HEK293 (cell line): Measurements from ENCODE around the gene CDX2.

Experiments used
- CTCF ChIA-PET: fragments of 350-600 bp; formaldehyde crosslinking; extraction: SDS; loops from one replicate; lab custom pipeline; 2021; ENCODE audit warnings: antibody characterized with exemption; lab: Yijun Ruan, JAX
- POLR2A ChIA-PET: fragments of 300-600 bp; formaldehyde crosslinking; extraction: SDS; loops from one replicate; lab custom pipeline; 2020; ENCODE audit warnings: antibody characterized with exemption, inconsistent platforms; lab: Yijun Ruan, JAX
- H3K27ac ChIP-seq: fragments of 200-500 bp; sonication (Bioruptor generic); 2 replicates; pipeline ENCODE4 v1.5.1; 2014; ENCODE audit warnings: low read depth, low read length, control low read depth, inconsistent platforms; ENCODE audit errors: extremely low read depth
- H3K36me3 ChIP-seq, 2 experiments: fragments of 200-500 bp in 1 of 2; sonication (Bioruptor generic) in 1 of 2; 1 replicate in 1 of 2; 2 replicates in 1 of 2; pipeline ENCODE4 v1.5.1; 2014 to 2017; ENCODE audit warnings: inconsistent platforms in 2 of 2, low read length in 2 of 2; ENCODE audit not compliant: control insufficient read depth in 2 of 2, insufficient read depth in 1 of 2
- H3K4me1 ChIP-seq: fragments of 200-500 bp; sonication (Bioruptor generic); 2 replicates; pipeline ENCODE4 v1.5.1; 2014; ENCODE audit warnings: mild to moderate bottlenecking, low read length, inconsistent platforms; ENCODE audit not compliant: control insufficient read depth, insufficient read depth
- H3K4me3 ChIP-seq: 2 replicates; pipeline ENCODE4 v1.5.1; 2011; ENCODE audit warnings: low read depth, mild to moderate bottlenecking, control low read depth, low read length, moderate library complexity
- H3K9me3 ChIP-seq: fragments of 200-500 bp; sonication (Bioruptor generic); 2 replicates; pipeline ENCODE4 v1.5.1; 2014; ENCODE audit warnings: low read depth, low read length, inconsistent platforms; ENCODE audit not compliant: control insufficient read depth, insufficient read depth
- IKZF3 ChIP-seq: fragments of 450-650 bp; IDR thresholded peaks from 2 replicates; pipeline ENCODE4 v1.5.0; 2018; ENCODE audit warnings: missing biosample characterization, mild to moderate bottlenecking, missing genetic modification characterization, moderate library complexity
- KLF1 ChIP-seq: fragments of 450-650 bp; formaldehyde crosslinking; IDR thresholded peaks from 2 replicates; pipeline ENCODE4 v1.5.1; 2016; ENCODE audit warnings: missing biosample characterization, missing genetic modification characterization
- ZBTB17 ChIP-seq: fragments of 450-650 bp; formaldehyde crosslinking; IDR thresholded peaks from 2 replicates; pipeline ENCODE4 v1.5.1; 2016; ENCODE audit warnings: missing biosample characterization, missing genetic modification characterization
- ZFP69B ChIP-seq: fragments of 450-650 bp; formaldehyde crosslinking; IDR thresholded peaks from 2 replicates; pipeline ENCODE4 v1.5.1; 2016; ENCODE audit warnings: missing biosample characterization, missing genetic modification characterization
- ZIC2 ChIP-seq: fragments of 450-650 bp; formaldehyde crosslinking; IDR thresholded peaks from 2 replicates; pipeline ENCODE4 v1.5.1; 2016; ENCODE audit warnings: missing biosample characterization, missing genetic modification characterization
- ZNF157 ChIP-seq: fragments of 450-650 bp; formaldehyde crosslinking; IDR thresholded peaks from 2 replicates; pipeline ENCODE4 v1.5.1; 2016; ENCODE audit warnings: missing biosample characterization, missing genetic modification characterization
- ZNF184 ChIP-seq: fragments of 450-650 bp; IDR thresholded peaks from 2 replicates; pipeline ENCODE4 v1.5.1; 2018; ENCODE audit warnings: missing biosample characterization, mild to moderate bottlenecking, missing genetic modification characterization
- ZNF19 ChIP-seq: fragments of 450-650 bp; formaldehyde crosslinking; IDR thresholded peaks from 2 replicates; pipeline ENCODE4; 2016; ENCODE audit warnings: missing biosample characterization, missing genetic modification characterization, low read depth
- ZNF335 ChIP-seq: fragments of 450-650 bp; formaldehyde crosslinking; conservative IDR thresholded peaks from 2 replicates; pipeline ENCODE4 v1.5.1; 2016; ENCODE audit warnings: missing biosample characterization, missing genetic modification characterization
- ZNF416 ChIP-seq: fragments of 450-650 bp; formaldehyde crosslinking; IDR thresholded peaks from 2 replicates; pipeline ENCODE4 v1.5.1; 2016; ENCODE audit warnings: missing biosample characterization, missing genetic modification characterization
- ZNF518A ChIP-seq: fragments of 450-650 bp; formaldehyde crosslinking; conservative IDR thresholded peaks from 2 replicates; pipeline ENCODE4 v1.5.1; 2016; ENCODE audit warnings: low read depth, missing biosample characterization, missing genetic modification characterization
- ZNF571 ChIP-seq: fragments of 450-650 bp; formaldehyde crosslinking; IDR thresholded peaks from 2 replicates; pipeline ENCODE4 v1.5.0; 2017; ENCODE audit warnings: missing biosample characterization, missing genetic modification characterization
- ZNF692 ChIP-seq: fragments of 450-650 bp; formaldehyde crosslinking; IDR thresholded peaks from 2 replicates; pipeline ENCODE4 v1.5.1; 2016; ENCODE audit warnings: missing biosample characterization, missing genetic modification characterization
- ZNF792 ChIP-seq: fragments of 450-650 bp; formaldehyde crosslinking; IDR thresholded peaks from 2 replicates; pipeline ENCODE4 v1.5.1; 2016; ENCODE audit warnings: missing biosample characterization, missing genetic modification characterization
- ZNF830 ChIP-seq: fragments of 450-650 bp; IDR thresholded peaks from 2 replicates; pipeline ENCODE4 v1.5.0; 2018; ENCODE audit warnings: missing biosample characterization, missing genetic modification characterization, low read depth, mild to moderate bottlenecking, moderate library complexity
- ZNF843 ChIP-seq: fragments of 450-650 bp; formaldehyde crosslinking; IDR thresholded peaks from 2 replicates; pipeline ENCODE4 v1.5.1; 2016; ENCODE audit warnings: missing biosample characterization, missing genetic modification characterization
- ZSCAN5A ChIP-seq: fragments of 450-650 bp; formaldehyde crosslinking; IDR thresholded peaks from 2 replicates; pipeline ENCODE4 v1.5.1; 2016; ENCODE audit warnings: missing biosample characterization, missing genetic modification characterization
- TF ChIP-seq, protein P1 (sequence below): fragments of 450-650 bp; formaldehyde crosslinking; IDR thresholded peaks from 2 replicates; pipeline ENCODE4 v1.5.1; 2016; ENCODE audit warnings: missing biosample characterization, missing genetic modification characterization

CDX2 gene

DNA sequence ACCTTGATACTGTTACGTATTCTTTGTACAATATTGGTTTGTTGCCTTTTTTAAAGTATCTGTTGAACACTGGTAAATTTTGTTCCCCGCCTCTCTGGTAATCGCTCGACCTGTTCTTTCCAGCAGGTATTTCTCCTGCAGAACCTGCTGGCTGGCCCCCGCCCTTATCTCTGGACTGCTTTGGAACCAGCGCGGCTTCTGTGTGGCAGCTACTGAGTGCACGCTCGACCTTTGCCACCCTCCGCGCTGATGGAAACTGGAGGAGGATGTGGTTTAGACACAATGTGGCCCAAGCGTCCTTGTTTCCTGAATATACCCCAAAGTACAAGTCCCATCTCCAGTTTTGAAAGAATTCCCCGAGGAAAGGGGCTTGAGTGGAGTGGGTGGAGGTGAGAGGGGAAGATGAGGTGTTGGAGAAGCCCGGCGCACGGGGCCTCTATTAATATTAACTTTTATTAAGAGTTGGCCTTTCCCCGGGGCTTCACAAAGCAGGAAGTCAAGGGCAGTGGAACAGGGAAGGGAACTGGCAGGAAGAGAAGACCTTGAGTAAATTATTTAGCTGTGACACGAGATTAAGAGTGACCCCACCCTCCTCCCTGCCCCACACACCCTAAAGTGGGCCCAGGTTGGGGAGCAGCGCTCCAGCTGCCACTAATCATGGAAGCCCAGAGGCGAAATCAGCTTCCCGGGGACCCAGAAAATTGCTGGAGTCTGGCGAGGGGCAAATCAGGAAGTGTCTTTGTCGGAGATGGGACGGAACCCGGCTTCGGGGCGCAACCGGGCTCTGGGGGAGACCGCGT lies 16.0 kb downstream of the CDX2 start:
- POLR2A ChIA-PET = interaction anchor here (0.6 to 1.2 kb wide), 4 partner anchors 84 to 506 kb away, joined by 3 to 5 read pairs (median 4); no protein-coding TSS in a partner anchor
- CTCF ChIA-PET = interaction anchor here (0.6 to 13.6 kb wide), 26 partner anchors 11 to 968 kb away, joined by 3 to 206 read pairs (median 4); no protein-coding TSS in a partner anchor
- Histone ChIP-seq H3K4me1 (no peaks in the 10 kb centered on the region; the same call in 1 of the 2 replicates), H3K27ac (peak overlapping the region; percentile 46; the same call in 1 of the 2 replicates)
- TF ChIP-seq ZNF335 (no peak), ZSCAN5A (tag by site-specific recombination) (no peak), ZNF571 (tag by site-specific recombination) (no peak), ZNF184 (no peak), ZNF157 (tag by site-specific recombination) (no peak), ZFP69B (tag by site-specific recombination) (peak; percentile 19; the same call in 1 of the 2 replicates), ZBTB17 (no peak), ZNF843 (tag by site-specific recombination) (no peak), KLF1 (tag by site-specific recombination) (0 out of 2 replicates have a peak, but pooled peaks have one; percentile 13), IKZF3 (no peak), ZNF830 (no peak), ZNF692 (tag by site-specific recombination) (0 out of 2 replicates have a peak, but pooled peaks have one; percentile 17), ZNF416 (tag by site-specific recombination) (no peak), ZIC2 (tag by site-specific recombination) (no peak), ZNF518A (tag by site-specific recombination) (no peak), ZNF19 (no peak), ZNF792 (no peak)
- TF ChIP-seq, protein P1, sequence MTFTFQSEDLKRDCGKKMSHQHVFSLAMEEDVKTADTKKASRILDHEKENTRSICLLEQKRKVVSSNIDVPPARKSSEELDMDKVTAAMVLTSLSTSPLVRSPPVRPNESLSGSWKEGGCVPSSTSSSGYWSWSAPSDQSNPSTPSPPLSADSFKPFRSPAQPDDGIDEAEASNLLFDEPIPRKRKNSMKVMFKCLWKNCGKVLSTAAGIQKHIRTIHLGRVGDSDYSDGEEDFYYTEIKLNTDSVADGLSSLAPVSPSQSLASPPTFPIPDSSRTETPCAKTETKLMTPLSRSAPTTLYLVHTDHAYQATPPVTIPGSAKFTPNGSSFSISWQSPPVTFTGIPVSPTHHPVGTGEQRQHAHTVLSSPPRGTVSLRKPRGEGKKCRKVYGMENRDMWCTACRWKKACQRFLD (tag by site-specific recombination) = no peak
- TF ChIP-seq, all 188 proteins: peak for 3
- Histone ChIP-seq H3K4me3 (peak overlapping the region; percentile 39), H3K36me3 (no peaks in the 10 kb centered on the region), H3K9me3 (no peaks in the 10 kb centered on the region)
